T47D (cell line): ENCODE measurements around the gene CASK.
"Not testable (repeated sequence)": the region's sequence is repeated elsewhere in the genome, so short reads cannot be mapped to it uniquely, and the experiment has no call there.

ENCODE experiments used
- DNase-seq, 2 experiments: peaks; one replicate each; pipeline versions ENCODE4 v3.0.0 to v3.0.0-alpha.2; 2011 to 2012; ENCODE audit warnings: low read depth in 1 of 2, low spot score in 1 of 2
- JUND ChIP-seq: IDR thresholded peaks from 2 replicates; pipeline ENCODE4 v1.6.1; 2012; ENCODE audit warnings: low read depth
- in situ Hi-C: cut with HindIII; loops from 2 replicates; pipeline ENCODE4 v1.10.0; 2016; ENCODE audit warnings: low sequenced_read_pairs, low pct_unique_long_range_greater_than_20kb

Gene CASK

GRCh38 chrX:41655631-41656030 is 267.7 kb downstream of the CASK start:
- no peak for TF ChIP-seq JUND
- no peak for DNase-seq
- in situ Hi-C loops, result no loop called here

- in situ Hi-C loops, result no loop called here
- no peak for DNase-seq
- TF ChIP-seq JUND, result no peak
Measured at GRCh38 chrX:41655101-41655500, 268.3 kb downstream of the CASK start.

GRCh38 chrX:41653125-41653524 is 270.2 kb downstream of the CASK start:
- no peak for DNase-seq
- in situ Hi-C loops, result no loop called here
- no peak for TF ChIP-seq JUND

- in situ Hi-C loops, DNase-seq: not testable (repeated sequence)
Measured at GRCh38 chrX:41646201-41646600, 277.2 kb downstream of the CASK start.

- in situ Hi-C loops, result no loop called here
- no peak for TF ChIP-seq JUND
- DNase-seq, result no peak
Measured at GRCh38 chrX:41634284-41634683, 289.1 kb downstream of the CASK start.

- in situ Hi-C loops, result no loop called here
- no peak for TF ChIP-seq JUND
- no peak for DNase-seq
Measured at GRCh38 chrX:41630091-41630490, 293.3 kb downstream of the CASK start.

- in situ Hi-C loops, result no loop called here
- no peak for DNase-seq
Measured at GRCh38 chrX:41629539-41629938, 293.8 kb downstream of the CASK start.

GRCh38 chrX:41621222-41621723 is 302.1 kb downstream of the CASK start:
- DNase-seq, result peak in 1 of 2 experiments; percentile 3
- TF ChIP-seq JUND, result no peak
- in situ Hi-C loops, result no loop called here

More at GRCh38 chrX:41629539-41629938, 293.8 kb downstream of the CASK start:
- no peak for TF ChIP-seq JUND

- no peak for TF ChIP-seq JUND
- DNase-seq, result no peak
- in situ Hi-C loops, result no loop called here
Measured at GRCh38 chrX:41619221-41619620, 304.1 kb downstream of the CASK start.

GRCh38 chrX:41616935-41617334 is 306.4 kb downstream of the CASK start:
- DNase-seq, result no peak
- in situ Hi-C loops, result no loop called here
- TF ChIP-seq JUND, result no peak

- no peak for DNase-seq
- in situ Hi-C loops, result no loop called here
- no peak for TF ChIP-seq JUND
Measured at GRCh38 chrX:41616255-41616654, 307.1 kb downstream of the CASK start.

GRCh38 chrX:41608244-41608643 is 315.1 kb downstream of the CASK start:
- in situ Hi-C loops, result no loop called here
- TF ChIP-seq JUND, result no peak
- DNase-seq, result no peak

- in situ Hi-C loops, result no loop called here
- TF ChIP-seq JUND, result no peak
Measured at GRCh38 chrX:41607264-41607832, 316.0 kb downstream of the CASK start.

GRCh38 chrX:41606057-41606456 is 317.3 kb downstream of the CASK start:
- in situ Hi-C loops, DNase-seq: not testable (repeated sequence)

More at GRCh38 chrX:41607264-41607832, 316.0 kb downstream of the CASK start:
- DNase-seq, result no peak
